ENCODE measurements around the gene CXCL6.

CXCL6 gene

DNA sequence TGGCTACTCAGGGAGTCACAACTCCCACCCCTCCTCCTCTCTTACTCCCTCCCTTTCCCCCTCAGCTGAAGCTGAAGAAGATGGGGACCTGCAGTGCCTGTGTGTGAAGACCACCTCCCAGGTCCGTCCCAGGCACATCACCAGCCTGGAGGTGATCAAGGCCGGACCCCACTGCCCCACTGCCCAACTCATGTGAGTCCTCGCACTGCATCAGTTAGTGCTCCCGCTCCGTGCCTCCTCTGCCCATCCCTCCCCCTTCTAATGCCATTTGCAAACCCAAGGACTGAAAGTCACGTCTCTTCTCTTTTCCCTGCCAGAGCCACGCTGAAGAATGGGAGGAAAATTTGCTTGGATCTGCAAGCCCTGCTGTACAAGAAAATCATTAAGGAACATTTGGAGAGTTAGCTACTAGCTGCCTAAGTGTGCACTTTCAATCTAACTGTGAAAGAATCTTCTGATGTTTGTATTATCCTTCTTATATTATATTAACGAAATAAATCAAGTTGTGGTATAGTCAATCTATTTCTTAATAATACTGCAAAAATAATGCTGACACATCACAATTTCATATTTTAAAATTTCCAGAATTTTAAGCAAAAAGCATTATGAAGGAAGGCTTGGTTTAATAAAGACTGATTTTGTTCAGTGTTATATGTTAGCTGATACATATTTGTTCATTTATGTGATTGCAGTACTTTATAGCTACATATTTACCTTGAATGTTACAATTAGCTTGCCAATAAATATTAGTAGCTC is 17.4 kb downstream of the CXCL6 start:
- DNase-seq (ENCODE audit: low read depth), result no peak
- TF ChIP-seq, protein P1, sequence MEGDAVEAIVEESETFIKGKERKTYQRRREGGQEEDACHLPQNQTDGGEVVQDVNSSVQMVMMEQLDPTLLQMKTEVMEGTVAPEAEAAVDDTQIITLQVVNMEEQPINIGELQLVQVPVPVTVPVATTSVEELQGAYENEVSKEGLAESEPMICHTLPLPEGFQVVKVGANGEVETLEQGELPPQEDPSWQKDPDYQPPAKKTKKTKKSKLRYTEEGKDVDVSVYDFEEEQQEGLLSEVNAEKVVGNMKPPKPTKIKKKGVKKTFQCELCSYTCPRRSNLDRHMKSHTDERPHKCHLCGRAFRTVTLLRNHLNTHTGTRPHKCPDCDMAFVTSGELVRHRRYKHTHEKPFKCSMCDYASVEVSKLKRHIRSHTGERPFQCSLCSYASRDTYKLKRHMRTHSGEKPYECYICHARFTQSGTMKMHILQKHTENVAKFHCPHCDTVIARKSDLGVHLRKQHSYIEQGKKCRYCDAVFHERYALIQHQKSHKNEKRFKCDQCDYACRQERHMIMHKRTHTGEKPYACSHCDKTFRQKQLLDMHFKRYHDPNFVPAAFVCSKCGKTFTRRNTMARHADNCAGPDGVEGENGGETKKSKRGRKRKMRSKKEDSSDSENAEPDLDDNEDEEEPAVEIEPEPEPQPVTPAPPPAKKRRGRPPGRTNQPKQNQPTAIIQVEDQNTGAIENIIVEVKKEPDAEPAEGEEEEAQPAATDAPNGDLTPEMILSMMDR (IDR thresholded peaks at IDR 0.05; ENCODE audit: control insufficient read depth, extremely low read depth, insufficient read depth), result no peak
- H3K4me3 ChIP-seq (ENCODE audit: low read depth, low read length), result no peak overlapping the region

DNA sequence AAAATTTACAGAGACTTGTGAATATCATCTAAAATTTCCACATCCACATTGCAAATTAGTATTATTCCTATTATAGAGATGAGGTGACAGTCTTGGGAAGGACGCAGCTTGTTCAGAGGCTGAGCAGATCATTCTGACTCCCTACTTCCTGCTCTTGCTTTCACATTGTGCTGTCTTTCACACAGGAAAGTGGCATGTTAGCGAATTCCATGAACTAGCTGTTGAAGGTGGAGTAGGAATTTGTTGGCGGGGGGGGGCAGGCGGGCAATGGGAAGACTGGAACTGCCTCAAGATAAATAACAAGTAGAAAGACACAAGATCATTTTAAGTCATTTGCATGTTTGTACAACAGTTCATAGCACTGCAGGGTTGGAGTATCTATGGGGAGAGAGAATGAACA is 18.9 kb downstream of the CXCL6 start:
- no peak for DNase-seq (ENCODE audit: low read depth)
- H3K4me3 ChIP-seq (ENCODE audit: low read depth, low read length), result no peak overlapping the region
- TF ChIP-seq, protein P1 (IDR thresholded peaks at IDR 0.05; ENCODE audit: control insufficient read depth, extremely low read depth, insufficient read depth), result no peak

DNA sequence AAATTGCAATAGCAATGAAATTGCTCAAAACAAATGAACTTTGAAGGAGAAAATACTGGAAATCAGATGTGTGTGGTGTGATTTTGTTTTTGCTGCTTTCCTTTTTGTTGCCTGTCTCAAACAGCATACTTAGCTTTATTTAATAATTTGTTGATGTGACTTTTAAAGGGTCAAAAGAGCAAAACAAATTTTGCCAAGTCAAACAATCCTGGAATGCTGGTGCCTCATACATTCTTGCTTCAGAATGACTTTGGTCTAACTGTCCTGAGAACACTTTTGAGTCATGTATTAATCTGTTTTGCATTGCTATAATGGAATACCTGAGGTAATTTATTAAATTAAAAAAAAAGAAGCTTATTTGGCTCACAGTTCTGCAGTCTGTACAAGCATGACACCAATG is 20.0 kb downstream of the CXCL6 start:
- DNase-seq (ENCODE audit: low read depth), result no peak
- TF ChIP-seq, protein P1 (IDR thresholded peaks at IDR 0.05; ENCODE audit: control insufficient read depth, extremely low read depth, insufficient read depth), result no peak
- H3K4me3 ChIP-seq (ENCODE audit: low read depth, low read length), result no peak overlapping the region

- TF ChIP-seq, protein P1 (IDR thresholded peaks at IDR 0.05; ENCODE audit: control insufficient read depth, extremely low read depth, insufficient read depth), result no peak
- DNase-seq (ENCODE audit: low read depth), result no peak
- no peak overlapping the region for H3K4me3 ChIP-seq (ENCODE audit: low read depth, low read length)
Measured at GRCh38 chr4:73859614-73860088, 23.2 kb downstream of the CXCL6 start.

- no peak overlapping the region for H3K4me3 ChIP-seq (ENCODE audit: low read depth, low read length)
- no peak for DNase-seq (ENCODE audit: low read depth)
- TF ChIP-seq, protein P1 (IDR thresholded peaks at IDR 0.05; ENCODE audit: control insufficient read depth, extremely low read depth, insufficient read depth), result no peak
Measured at GRCh38 chr4:73860181-73860580, 23.7 kb downstream of the CXCL6 start.

DNA sequence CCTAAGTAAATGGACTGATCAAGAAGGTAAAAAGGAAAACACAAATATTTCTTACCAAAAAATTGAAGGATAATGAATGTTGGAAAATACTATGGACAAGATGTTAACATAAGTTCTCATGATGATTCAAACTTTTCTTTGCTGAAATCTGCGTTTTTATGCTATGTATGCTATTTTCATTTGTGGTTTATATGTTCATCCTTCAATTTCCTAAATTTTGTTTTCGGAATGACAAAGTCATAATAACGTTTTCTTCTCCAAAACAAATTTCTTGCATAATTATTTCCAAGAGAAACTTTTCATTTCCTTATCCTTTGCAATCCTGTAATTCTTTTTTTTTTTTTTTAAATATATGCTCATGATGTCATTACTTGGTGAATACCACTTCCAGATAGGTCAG is 24.4 kb downstream of the CXCL6 start:
- TF ChIP-seq, protein P1 (IDR thresholded peaks at IDR 0.05; ENCODE audit: control insufficient read depth, extremely low read depth, insufficient read depth), result no peak
- DNase-seq (ENCODE audit: low read depth), result no peak
- no peak overlapping the region for H3K4me3 ChIP-seq (ENCODE audit: low read depth, low read length)

GRCh38 chr4:73862322-73862721 is 25.8 kb downstream of the CXCL6 start:
- no peak for DNase-seq (ENCODE audit: low read depth)

More at GRCh38 chr4:73862322-73862721, 25.8 kb downstream of the CXCL6 start:
- H3K4me3 ChIP-seq (ENCODE audit: low read depth, low read length), result no peak overlapping the region
- TF ChIP-seq, protein P1 (IDR thresholded peaks at IDR 0.05; ENCODE audit: control insufficient read depth, extremely low read depth, insufficient read depth), result no peak

Data from LNCaP clone FGC (cell line).